ENCODE measurements around the gene DDX54. TPM values are rescaled to one million over a fixed set of nuclear protein-coding genes. Genes with fewer than 3 reads are reported as not detected.

DDX54 gene
- total and polyA plus RNA-seq, 2 of the 8 experiments (the other 6 are each of a cell fraction or from before 2014, with no cell fraction given), result 64.9 to 113 TPM

DNA sequence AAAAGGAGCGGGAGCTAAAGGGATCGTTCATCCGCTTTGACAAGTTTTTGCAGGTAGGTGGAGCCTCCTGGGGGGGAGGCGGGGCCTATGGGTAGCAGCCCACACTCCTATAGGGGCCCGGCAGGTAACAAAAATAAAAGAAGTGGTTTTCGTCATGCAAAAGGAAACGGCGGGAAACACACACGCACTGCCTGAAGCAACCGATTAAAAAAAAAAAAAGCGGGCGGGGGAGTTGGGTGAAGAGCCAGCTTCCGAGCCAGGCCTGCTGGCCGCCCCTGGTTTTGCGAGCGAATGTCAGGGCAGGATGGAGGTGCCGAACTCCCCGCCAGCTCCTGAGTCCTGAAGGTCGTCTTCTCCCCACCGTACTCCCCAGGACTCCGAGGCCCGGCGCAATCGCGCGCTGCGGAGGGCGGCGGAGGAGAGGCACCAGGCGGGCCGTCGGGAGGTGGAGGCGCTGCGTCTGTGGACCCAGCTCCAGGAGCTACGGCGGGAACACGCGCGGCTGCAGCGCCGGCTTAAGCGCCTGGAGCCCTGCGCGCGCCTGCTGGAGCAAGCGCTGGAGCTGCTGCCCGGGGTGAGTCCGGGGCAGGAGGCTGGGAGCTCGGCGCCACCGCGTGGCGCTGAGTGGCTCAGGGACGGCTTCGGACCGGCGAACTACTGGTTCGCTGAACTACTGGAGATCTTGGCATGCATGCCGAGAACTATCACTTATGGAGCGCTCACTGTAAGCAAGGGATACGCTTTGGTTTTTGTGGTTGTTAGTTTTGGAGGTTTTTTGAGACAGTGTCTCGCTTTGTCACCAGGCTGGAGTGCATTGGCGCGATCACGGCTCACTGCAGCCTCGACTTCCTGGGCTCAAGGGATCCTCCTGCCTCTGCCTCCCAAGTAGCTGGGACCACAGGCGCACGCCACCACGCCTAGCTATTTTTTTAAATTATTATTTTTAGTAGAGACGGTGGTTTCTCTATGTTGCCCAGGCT lies 32.2 kb downstream of the DDX54 start:
- H3K18ac ChIP-seq (ENCODE audit: extremely low read depth, low read length), result peak overlapping the region; percentile 63; the same call in 1 of the 2 replicates
- DNase-seq (ENCODE audit: low read depth in 1 of 2, low spot score in 2 of 2), result peak; percentile 51 to 86
- no peaks in the 10 kb centered on the region for H3K79me2 ChIP-seq (ENCODE audit: control insufficient read depth in 1 of 2, insufficient read depth in 2 of 2, low read length in 2 of 2)
- no peaks in the 10 kb centered on the region; the same call in 1 of the 2 replicates for H3K79me1 ChIP-seq (ENCODE audit: low read depth, low read length)
- H4K5ac ChIP-seq (ENCODE audit: insufficient read length, low read depth, low read length), result peak overlapping the region; percentile 25
- H3K4me2 ChIP-seq (ENCODE audit: insufficient read depth in 1 of 2, low read depth in 2 of 2, low read length in 2 of 2), result peak overlapping the region; percentile 64 to 70
- peak overlapping the region; percentile 29 to 59 (median 50) for H3K4me3 ChIP-seq (ENCODE audit: extremely low read depth in 1 of 4, insufficient read depth in 2 of 4, low read depth in 3 of 4, low read length in 4 of 4)
- H2BK12ac ChIP-seq (ENCODE audit: low read depth, low read length), result peak overlapping the region; percentile 84; the same call in 1 of the 2 replicates
- peak overlapping the region; percentile 37 for H4K91ac ChIP-seq (replicated peaks; ENCODE audit: insufficient read length, low read length)
- H3K9ac ChIP-seq (replicated peaks in 1 of 4; ENCODE audit: extremely low read depth in 1 of 4, low read depth in 3 of 4, low read length in 3 of 4), result peak overlapping the region in 1 of 4 experiments; percentile 62; a peak in 3 of 7 replicates
- H3K14ac ChIP-seq (ENCODE audit: insufficient read length), result no peak overlapping the region
- H2BK5ac ChIP-seq (ENCODE audit: low read depth, low read length), result peak overlapping the region; percentile 52; the same call in 1 of the 2 replicates
- peaks cover under 1 to 5% (median 3%) of the 10 kb centered on the region in 4 experiments; a peak in 5 of 8 replicates for H3K36me3 ChIP-seq (ENCODE audit: control insufficient read depth in 2 of 4, insufficient read depth in 4 of 4, low read length in 3 of 4)
- 13% methylated on average over 69 of the region's 70 CpGs; no CpG with 5 or more reads in 1 of the 2 experiments for WGBS, 2 experiments (ENCODE audit: extremely low coverage in 1 of 2, insufficient coverage in 1 of 2, insufficient read length in 1 of 2, insufficient replicate concordance in 2 of 2, low coverage in 1 of 2, low lambda C conversion rate in 2 of 2, missing lambda C conversion rate in 1 of 2)
- peaks cover 2 to 3% of the 10 kb centered on the region in 2 experiments for H4K20me1 ChIP-seq (replicated peaks in 1 of 2; ENCODE audit: control insufficient read depth in 1 of 2, insufficient read depth in 2 of 2, low read length in 2 of 2)
- no peak overlapping the region for H3K27ac ChIP-seq (ENCODE audit: low read depth, low read length)
- CTCF ChIA-PET (ENCODE audit: partially characterized antibody), result interaction anchor here (0.6 to 7.9 kb wide), 34 partner anchors 8 to 936 kb away, joined by 3 to 51 read pairs (median 4); partner anchors contain the start of gene RASAL1
- no peak overlapping the region for H2BK120ac ChIP-seq (replicated peaks; ENCODE audit: low read depth, low read length)
- peak overlapping the region; percentile 81; the same call in 1 of the 2 replicates for H2BK15ac ChIP-seq (ENCODE audit: low read length)
- no peak overlapping the region for H2BK20ac ChIP-seq (ENCODE audit: low read length)
- H3K9me3 ChIP-seq (ENCODE audit: insufficient read depth in 2 of 2, low read depth in 1 of 2, low read length in 1 of 2), result no peaks in the 10 kb centered on the region
- H2AK5ac ChIP-seq (ENCODE audit: low read depth, low read length), result no peak overlapping the region
- peaks cover 11% of the 10 kb centered on the region; the same call in 1 of the 2 replicates for H3K23me2 ChIP-seq (ENCODE audit: low read depth, low read length)
- peaks cover 7 to 23% (median 19%) of the 10 kb centered on the region in 4 experiments for H3K4me1 ChIP-seq (replicated peaks in 1 of 4; ENCODE audit: control insufficient read depth in 3 of 4, insufficient read depth in 4 of 4, low read length in 3 of 4)
- FAIRE-seq, result no peak
- peak overlapping the region; percentile 27; the same call in 1 of the 2 replicates for H2AFZ ChIP-seq (ENCODE audit: low read length)
- peaks cover 1 to 34% (median 26%) of the 10 kb centered on the region in 4 experiments for H3K27me3 ChIP-seq (replicated peaks in 1 of 4; ENCODE audit: control insufficient read depth in 3 of 4, extremely low read depth in 1 of 4, insufficient read depth in 3 of 4, low read length in 3 of 4)
- no peak overlapping the region for H3K56ac ChIP-seq (replicated peaks; ENCODE audit: insufficient read length, low read depth, low read length)
- peak overlapping the region; percentile 90 for H4K8ac ChIP-seq (ENCODE audit: extremely low read depth, insufficient read depth, low read length)
- POLR2A ChIA-PET (ENCODE audit: partially characterized antibody), result interaction anchor here (1.0 to 3.8 kb wide), 9 partner anchors 8 to 96 kb away, joined by 3 to 35 read pairs (median 4); partner anchors contain the start of genes DDX54, DTX1, RASAL1 and RITA1
- H3K4ac ChIP-seq (replicated peaks; ENCODE audit: insufficient read length, low read depth, low read length), result no peak overlapping the region
- no peak overlapping the region for H3K23ac ChIP-seq (ENCODE audit: insufficient read length)
- TF ChIP-seq, protein P1, sequence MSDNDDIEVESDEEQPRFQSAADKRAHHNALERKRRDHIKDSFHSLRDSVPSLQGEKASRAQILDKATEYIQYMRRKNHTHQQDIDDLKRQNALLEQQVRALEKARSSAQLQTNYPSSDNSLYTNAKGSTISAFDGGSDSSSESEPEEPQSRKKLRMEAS (IDR thresholded peaks at IDR 0.05), result peak; percentile 86
- TF ChIP-seq ASH2L (IDR thresholded peaks at IDR 0.05; ENCODE audit: low read length) (no peak), KDM4A (IDR thresholded peaks at IDR 0.05; ENCODE audit: low read depth, low read length, severe bottlenecking) (peak; percentile 87), TBP (IDR thresholded peaks at IDR 0.05; ENCODE audit: low read depth, low read length) (peak; percentile 54; the same call in 1 of the 2 replicates), SIN3A (conservative IDR thresholded peaks at IDR 0.05 in 1 of 2, IDR thresholded peaks at IDR 0.05 in 1 of 2; ENCODE audit: low read depth in 1 of 2, low read length in 2 of 2) (0 out of 4 replicates have a peak, but pooled peaks of 1 of the 2 experiments have one; percentile 42), CBX8 (IDR thresholded peaks at IDR 0.05; ENCODE audit: borderline replicate concordance, low read depth, low read length) (no peak), EZH2 (IDR thresholded peaks at IDR 0.05; ENCODE audit: low read depth, low read length, severe bottlenecking) (no peak), RAD21 (IDR thresholded peaks at IDR 0.05 in 1 of 2, conservative IDR thresholded peaks at IDR 0.05 in 1 of 2; ENCODE audit: low read depth in 2 of 2, low read length in 2 of 2) (peak; percentile 64 to 74)
